MM.1S (cell line): ENCODE results near the gene ELOVL7.
"Not testable (repeated sequence)": the region's sequence is repeated elsewhere in the genome, so short reads cannot be mapped to it uniquely, and the experiment has no call there.

Experiments used
- DNase-seq: peaks from one replicate; pipeline ENCODE4 v3.0.0-alpha.2; 2015
- H2AFZ ChIP-seq: fragments of 300-600 bp; sonication (generic); 2 replicates; pipeline ENCODE4 v1.6.0; 2016; ENCODE audit warnings: antibody characterized with exemption, low read length
- H3F3A ChIP-seq: fragments of 300-600 bp; sonication (generic); 2 replicates; pipeline ENCODE4 v1.6.1; 2016; ENCODE audit warnings: mild to moderate bottlenecking, antibody characterized with exemption, low read length, moderate library complexity, mixed read lengths; ENCODE audit not compliant: insufficient read depth
- H3K27ac ChIP-seq: fragments of 300-600 bp; sonication (generic); 2 replicates; pipeline ENCODE4 v1.5.1; 2016; ENCODE audit warnings: mild to moderate bottlenecking, low read length
- H3K27me3 ChIP-seq: fragments of 300-600 bp; sonication (generic); replicated peaks from 2 replicates; pipeline ENCODE4 v1.6.0; 2016; ENCODE audit warnings: low read length; ENCODE audit not compliant: insufficient read depth
- H3K36me3 ChIP-seq: fragments of 300-600 bp; sonication (generic); replicated peaks from 2 replicates; pipeline ENCODE4 v1.6.1; 2016; ENCODE audit warnings: mild to moderate bottlenecking, low read length, mixed read lengths; ENCODE audit not compliant: insufficient read depth
- H3K4me1 ChIP-seq: fragments of 300-600 bp; sonication (generic); 2 replicates; pipeline ENCODE4 v1.6.1; 2016; ENCODE audit warnings: low read length, mixed read lengths
- H3K4me2 ChIP-seq: fragments of 300-600 bp; sonication (generic); 2 replicates; pipeline ENCODE4 v1.6.0; 2016; ENCODE audit warnings: low read depth, low read length
- H3K4me3 ChIP-seq: fragments of 300-600 bp; sonication (generic); 2 replicates; pipeline ENCODE4 v1.5.1; 2016; ENCODE audit warnings: low read length, mixed read lengths
- H3K79me2 ChIP-seq: fragments of 300-600 bp; sonication (generic); 2 replicates; pipeline ENCODE4 v1.6.1; 2016; ENCODE audit warnings: mixed run types, low read length, mixed read lengths
- H3K9ac ChIP-seq: fragments of 300-600 bp; sonication (generic); 2 replicates; pipeline ENCODE4 v1.6.1; 2016; ENCODE audit warnings: low read length, mixed read lengths
- H3K9me2 ChIP-seq: fragments of 300-600 bp; sonication (generic); replicated peaks from 2 replicates; pipeline ENCODE4 v1.6.1; 2016; ENCODE audit warnings: mild to moderate bottlenecking, low read length, mixed read lengths; ENCODE audit not compliant: insufficient read depth
- H3K9me3 ChIP-seq: fragments of 300-600 bp; sonication (generic); replicated peaks from 2 replicates; pipeline ENCODE4 v1.6.1; 2016; ENCODE audit warnings: mild to moderate bottlenecking, low read length, mixed read lengths; ENCODE audit not compliant: insufficient read depth
- H4K20me1 ChIP-seq: fragments of 300-600 bp; sonication (generic); 2 replicates; pipeline ENCODE4 v1.6.1; 2016; ENCODE audit warnings: mild to moderate bottlenecking, low read length, moderate library complexity, mixed read lengths; ENCODE audit not compliant: insufficient read depth
- EZH2 ChIP-seq: fragments of 300-600 bp; sonication (generic); optimal IDR thresholded peaks from 2 replicates; pipeline ENCODE3; 2017; ENCODE audit warnings: low read depth, mild to moderate bottlenecking, antibody characterized with exemption, low read length, mixed read lengths
- EZH2phosphoT487 ChIP-seq: fragments of 300-600 bp; sonication (generic); IDR thresholded peaks from 2 replicates; pipeline ENCODE4 v1.6.1; 2018; ENCODE audit warnings: antibody characterized with exemption, low read length
- TF ChIP-seq, protein P1 (sequence below): fragments of 300-600 bp; sonication (generic); IDR thresholded peaks from 2 replicates; pipeline ENCODE4 v1.5.1; 2016; ENCODE audit warnings: antibody characterized with exemption, low read length, mixed read lengths

Gene ELOVL7

DNA sequence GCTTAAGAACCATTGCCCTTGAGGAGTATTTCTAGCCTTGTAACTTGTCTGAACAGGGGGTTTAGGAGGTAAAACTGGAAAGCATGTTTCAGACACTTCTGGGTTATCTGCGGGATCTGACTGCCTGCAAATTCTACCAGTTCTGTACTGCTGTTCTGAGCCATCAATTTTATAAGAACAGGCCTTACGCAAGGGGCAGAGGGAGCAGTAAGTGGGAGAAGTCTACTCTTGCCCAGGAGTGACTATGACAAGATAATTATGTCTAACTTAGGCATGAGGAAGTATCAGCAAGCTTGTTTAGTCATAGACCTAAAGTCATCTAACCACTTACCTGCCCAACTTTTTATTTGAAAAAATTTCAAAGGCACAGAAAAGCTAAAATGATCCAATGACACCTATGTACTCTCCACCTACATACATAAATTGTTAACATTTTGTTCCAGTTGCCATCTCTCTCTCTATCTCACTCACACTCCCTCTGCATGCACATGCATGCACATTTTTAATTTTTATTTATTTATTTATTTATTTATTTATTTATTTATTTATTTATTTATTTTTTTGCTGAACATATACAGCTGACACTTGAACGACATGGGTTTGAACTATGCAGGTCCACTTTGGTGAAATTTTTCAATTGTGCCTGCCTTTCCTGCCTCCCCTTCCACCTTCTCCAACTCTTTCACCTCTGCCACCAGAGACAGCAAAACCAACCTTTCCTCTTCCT is 125.7 kb downstream of the ELOVL7 start:
- Histone ChIP-seq H3K79me2 (no peaks in the 10 kb centered on the region), H3K9ac (no peak overlapping the region), H3F3A (no peaks in the 10 kb centered on the region), H3K27ac (no peak overlapping the region), H3K27me3 (no peaks in the 10 kb centered on the region), H3K9me2 (no peaks in the 10 kb centered on the region), H3K36me3 (no peaks in the 10 kb centered on the region), H4K20me1 (no peaks in the 10 kb centered on the region), H3K4me1 (no peaks in the 10 kb centered on the region), H3K4me2 (no peak overlapping the region), H3K9me3 (no peaks in the 10 kb centered on the region), H3K4me3 (no peak overlapping the region), H2AFZ (no peak overlapping the region)
- no peak for DNase-seq
- TF ChIP-seq, protein P1, sequence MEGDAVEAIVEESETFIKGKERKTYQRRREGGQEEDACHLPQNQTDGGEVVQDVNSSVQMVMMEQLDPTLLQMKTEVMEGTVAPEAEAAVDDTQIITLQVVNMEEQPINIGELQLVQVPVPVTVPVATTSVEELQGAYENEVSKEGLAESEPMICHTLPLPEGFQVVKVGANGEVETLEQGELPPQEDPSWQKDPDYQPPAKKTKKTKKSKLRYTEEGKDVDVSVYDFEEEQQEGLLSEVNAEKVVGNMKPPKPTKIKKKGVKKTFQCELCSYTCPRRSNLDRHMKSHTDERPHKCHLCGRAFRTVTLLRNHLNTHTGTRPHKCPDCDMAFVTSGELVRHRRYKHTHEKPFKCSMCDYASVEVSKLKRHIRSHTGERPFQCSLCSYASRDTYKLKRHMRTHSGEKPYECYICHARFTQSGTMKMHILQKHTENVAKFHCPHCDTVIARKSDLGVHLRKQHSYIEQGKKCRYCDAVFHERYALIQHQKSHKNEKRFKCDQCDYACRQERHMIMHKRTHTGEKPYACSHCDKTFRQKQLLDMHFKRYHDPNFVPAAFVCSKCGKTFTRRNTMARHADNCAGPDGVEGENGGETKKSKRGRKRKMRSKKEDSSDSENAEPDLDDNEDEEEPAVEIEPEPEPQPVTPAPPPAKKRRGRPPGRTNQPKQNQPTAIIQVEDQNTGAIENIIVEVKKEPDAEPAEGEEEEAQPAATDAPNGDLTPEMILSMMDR = no peak

DNA sequence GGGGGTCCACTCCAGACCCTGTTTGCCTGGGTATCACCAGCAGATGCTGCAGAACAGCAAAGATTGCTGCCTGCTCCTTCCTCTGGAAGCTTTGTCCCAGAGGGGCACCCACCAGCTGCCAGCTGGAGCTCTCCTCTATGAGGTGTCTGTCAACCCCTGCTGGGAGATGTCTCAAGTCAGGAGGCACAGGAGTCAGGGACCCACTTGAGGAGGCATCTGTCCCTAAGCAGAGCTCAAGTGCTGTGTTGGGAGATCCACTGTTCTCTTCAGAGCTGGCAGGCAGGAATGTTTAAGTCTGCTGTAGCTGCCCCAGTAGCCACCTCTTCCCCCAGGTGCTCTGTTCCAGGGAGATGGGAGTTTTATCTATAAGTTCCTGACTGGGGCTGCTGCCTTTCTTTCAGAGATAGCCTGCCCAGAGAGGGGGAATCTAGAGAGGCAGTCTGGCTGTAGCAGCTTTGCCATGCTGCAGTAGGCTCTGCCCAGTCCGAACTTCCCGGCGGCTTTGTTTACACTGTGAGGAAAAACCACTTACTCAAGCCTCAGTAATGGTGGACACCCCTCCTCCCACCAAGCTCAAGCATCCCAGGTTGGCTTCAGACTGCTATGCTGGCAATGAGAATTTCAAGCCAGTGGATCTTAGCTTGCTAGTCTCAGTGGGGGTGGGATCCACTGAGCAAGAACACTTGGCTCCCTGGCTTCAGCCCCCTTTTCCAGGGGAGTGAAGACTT is 128.7 kb downstream of the ELOVL7 start:
- H3K79me2 ChIP-seq, H3F3A ChIP-seq, H2AFZ ChIP-seq, H3K4me1 ChIP-seq, H3K9me2 ChIP-seq, H3K27me3 ChIP-seq, H3K27ac ChIP-seq, H3K4me2 ChIP-seq, H3K9me3 ChIP-seq, H3K4me3 ChIP-seq, H4K20me1 ChIP-seq, H3K9ac ChIP-seq, DNase-seq, H3K36me3 ChIP-seq: not testable (repeated sequence)

DNA sequence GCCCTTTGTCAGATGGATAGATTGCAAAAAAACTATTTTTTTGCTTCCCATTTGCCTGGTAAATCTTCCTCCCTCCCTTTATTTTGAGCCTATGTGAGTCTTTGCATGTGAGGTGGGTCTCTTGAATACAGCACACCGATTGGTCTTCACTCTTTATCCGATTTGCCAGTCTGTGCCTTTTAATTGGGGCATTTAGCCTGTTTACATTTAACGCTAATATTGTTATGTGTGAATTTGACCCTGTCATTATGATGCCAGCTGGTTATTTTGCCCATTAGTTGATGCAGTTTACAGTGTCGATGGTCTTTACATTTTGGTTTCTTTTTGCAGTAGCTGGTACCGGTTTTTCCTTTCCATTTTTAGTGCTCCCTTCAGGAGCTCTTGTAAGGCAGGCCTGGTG is 131.1 kb downstream of the ELOVL7 start:
- Histone ChIP-seq H3K79me2 (no peaks in the 10 kb centered on the region), H3K9me2 (no peaks in the 10 kb centered on the region), H3K27me3 (no peaks in the 10 kb centered on the region), H4K20me1 (no peaks in the 10 kb centered on the region), H3K36me3 (no peaks in the 10 kb centered on the region), H3K4me2 (no peak overlapping the region), H3K4me1 (no peaks in the 10 kb centered on the region), H3K4me3 (no peak overlapping the region), H3F3A (no peaks in the 10 kb centered on the region), H3K27ac (no peak overlapping the region), H2AFZ (no peak overlapping the region), H3K9ac (no peak overlapping the region), H3K9me3 (no peaks in the 10 kb centered on the region)
- no peak for DNase-seq
- TF ChIP-seq, protein P1 = no peak
- TF ChIP-seq EZH2phosphoT487 (no peak), EZH2 (no peak)

DNA sequence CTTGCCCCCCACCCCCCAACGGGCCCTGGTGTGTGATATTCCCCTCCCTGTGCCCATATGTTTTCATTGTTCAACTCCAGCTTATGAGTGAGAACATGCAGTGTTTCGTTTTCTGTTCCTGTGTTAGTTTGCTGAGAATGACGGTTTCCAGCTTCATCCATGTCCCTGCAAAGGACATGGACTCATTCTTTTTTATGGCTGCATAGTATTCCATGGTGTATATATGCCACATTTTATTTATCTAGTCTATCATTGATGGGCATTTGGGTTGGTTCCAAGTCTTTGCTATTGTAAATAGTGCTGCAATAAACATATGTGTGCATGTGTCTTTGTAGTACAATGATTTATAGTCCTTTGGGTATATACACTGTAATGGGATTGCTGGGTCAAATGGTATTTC is 132.2 kb downstream of the ELOVL7 start:
- not testable (repeated sequence) for H3K9ac ChIP-seq, H3K27ac ChIP-seq, H3K9me2 ChIP-seq, DNase-seq, H3K4me1 ChIP-seq, H3K79me2 ChIP-seq, H3F3A ChIP-seq, H3K4me3 ChIP-seq, H3K4me2 ChIP-seq, H2AFZ ChIP-seq, H3K27me3 ChIP-seq, H3K36me3 ChIP-seq, H4K20me1 ChIP-seq, H3K9me3 ChIP-seq
